Measurements from ENCODE around the gene SGMS1.
"Not testable (repeated sequence)": the region's sequence is repeated elsewhere in the genome, so short reads cannot be mapped to it uniquely, and the experiment has no call there.

SGMS1 gene

GRCh38 chr10:50490241-50490640, 133.5 kb downstream of the SGMS1 start:
- no peak overlapping the region for H3K4me3 ChIP-seq (ENCODE audit: control insufficient read depth, low read depth, low read length)
- no peak for DNase-seq (ENCODE audit: low read depth)
- no peak for TF ChIP-seq CTCF (IDR thresholded peaks at IDR 0.05; ENCODE audit: control insufficient read depth, insufficient read depth, low read depth, low read length, missing control alignments)

- H3K4me3 ChIP-seq (ENCODE audit: control insufficient read depth, low read depth, low read length); DNase-seq (ENCODE audit: low read depth): not testable (repeated sequence)
Measured at GRCh38 chr10:50484550-50484949, 139.2 kb downstream of the SGMS1 start.

GRCh38 chr10:50480054-50481007, 143.4 kb downstream of the SGMS1 start:
- no peak for TF ChIP-seq CTCF (IDR thresholded peaks at IDR 0.05; ENCODE audit: control insufficient read depth, insufficient read depth, low read depth, low read length, missing control alignments)
- DNase-seq (ENCODE audit: low read depth), result no peak

GRCh38 chr10:50477287-50478203, 146.2 kb downstream of the SGMS1 start:
- DNase-seq (ENCODE audit: low read depth), result no peak
- no peak for TF ChIP-seq CTCF (IDR thresholded peaks at IDR 0.05; ENCODE audit: control insufficient read depth, insufficient read depth, low read depth, low read length, missing control alignments)

More at GRCh38 chr10:50480054-50481007, 143.4 kb downstream of the SGMS1 start:
- H3K4me3 ChIP-seq (ENCODE audit: control insufficient read depth, low read depth, low read length), result no peak overlapping the region

GRCh38 chr10:50473756-50474155, 150.0 kb downstream of the SGMS1 start:
- no peak for TF ChIP-seq CTCF (IDR thresholded peaks at IDR 0.05; ENCODE audit: control insufficient read depth, insufficient read depth, low read depth, low read length, missing control alignments)
- DNase-seq (ENCODE audit: low read depth), result no peak

More at GRCh38 chr10:50477287-50478203, 146.2 kb downstream of the SGMS1 start:
- H3K4me3 ChIP-seq (ENCODE audit: control insufficient read depth, low read depth, low read length), result no peak overlapping the region

GRCh38 chr10:50472914-50473313, 150.8 kb downstream of the SGMS1 start:
- DNase-seq (ENCODE audit: low read depth), result no peak
- no peak overlapping the region for H3K4me3 ChIP-seq (ENCODE audit: control insufficient read depth, low read depth, low read length)
- no peak for TF ChIP-seq CTCF (IDR thresholded peaks at IDR 0.05; ENCODE audit: control insufficient read depth, insufficient read depth, low read depth, low read length, missing control alignments)

More at GRCh38 chr10:50473756-50474155, 150.0 kb downstream of the SGMS1 start:
- H3K4me3 ChIP-seq (ENCODE audit: control insufficient read depth, low read depth, low read length), result no peak overlapping the region

All from AG09309 (cell line).